OCI-LY1 (cell line): ENCODE measurements around the gene DCX.

Experiments used
- CTCF ChIP-seq: fragments of 200-600 bp; sonication (generic), shearing (Covaris generic); IDR thresholded peaks from 2 replicates; pipeline ENCODE4 v1.5.1; 2017; ENCODE audit warnings: mild to moderate bottlenecking, antibody characterized with exemption, low read length, moderate library complexity, mixed read lengths
- EZH2 ChIP-seq: fragments of 200-600 bp; sonication (generic), shearing (Covaris generic); IDR thresholded peaks from 2 replicates; pipeline ENCODE4 v1.8.0; 2017; ENCODE audit warnings: borderline replicate concordance, mixed run types, mild to moderate bottlenecking, antibody characterized with exemption, low read length, moderate library complexity, mixed read lengths

- TF ChIP-seq CTCF (no peak), EZH2 (no peak)
Measured at GRCh38 chrX:111328858-111329257, 83.1 kb downstream of the DCX start.
